ENCODE data around the gene RUNDC1.

The RUNDC1 gene

GRCh38 chr17:43013296-43013695, 32.9 kb downstream of the RUNDC1 start:
- H3K36me3 ChIP-seq = peaks cover 22 to 69% (median 47%) of the 10 kb centered on the region in 11 experiments; a peak in 21 of 22 replicates
- no peak for TF ChIP-seq Cebpa-rat (IDR thresholded peaks at IDR 0.05)
- H3K4me3 ChIP-seq = no peak overlapping the region
- H3K4me2 ChIP-seq = peak overlapping the region in 1 of 11 experiments; percentile 60; a peak in 2 of 22 replicates
- peaks cover 4 to 55% (median 31%) of the 10 kb centered on the region in 10 experiments for H3K4me1 ChIP-seq
- H3K9ac ChIP-seq = peak overlapping the region in 2 of 11 experiments; percentile 50 to 64; a peak in 2 of 22 replicates
- no peaks in the 10 kb centered on the region for H3K27me3 ChIP-seq
- peaks cover 0 to 81% (median 0%) of the 10 kb centered on the region in 11 experiments; a peak in 7 of 22 replicates for H4K20me1 ChIP-seq
- H3K9me3 ChIP-seq (replicated peaks in 1 of 11) = no peaks in the 10 kb centered on the region
- H3K27ac ChIP-seq = peak overlapping the region in 1 of 11 experiments; percentile 69; a peak in 2 of 22 replicates

- 0 out of 22 replicates have a peak, but pooled peaks of 1 of the 11 experiments have one; percentile 18 for TF ChIP-seq Cebpa-rat (IDR thresholded peaks at IDR 0.05)
- Histone ChIP-seq H3K36me3 (peaks cover 22 to 77% (median 50%) of the 10 kb centered on the region in 11 experiments; a peak in 21 of 22 replicates), H3K27ac (peak overlapping the region in 7 of 11 experiments; percentile 0 to 70 (median 50); a peak in 11 of 22 replicates), H3K4me3 (no peak overlapping the region), H3K9me3 (replicated peaks in 1 of 11) (no peaks in the 10 kb centered on the region), H3K27me3 (no peaks in the 10 kb centered on the region), H3K4me1 (peaks cover 13 to 63% (median 40%) of the 10 kb centered on the region in 10 experiments), H4K20me1 (peaks cover 0 to 89% (median 0%) of the 10 kb centered on the region in 11 experiments; a peak in 8 of 22 replicates), H3K9ac (peak overlapping the region in 8 of 11 experiments; percentile 1 to 64 (median 35); a peak in 9 of 22 replicates), H3K4me2 (peak overlapping the region in 7 of 11 experiments; percentile 11 to 80 (median 63); a peak in 13 of 22 replicates)
Observed at GRCh38 chr17:43014020-43014648, 33.8 kb downstream of the RUNDC1 start.

DNA sequence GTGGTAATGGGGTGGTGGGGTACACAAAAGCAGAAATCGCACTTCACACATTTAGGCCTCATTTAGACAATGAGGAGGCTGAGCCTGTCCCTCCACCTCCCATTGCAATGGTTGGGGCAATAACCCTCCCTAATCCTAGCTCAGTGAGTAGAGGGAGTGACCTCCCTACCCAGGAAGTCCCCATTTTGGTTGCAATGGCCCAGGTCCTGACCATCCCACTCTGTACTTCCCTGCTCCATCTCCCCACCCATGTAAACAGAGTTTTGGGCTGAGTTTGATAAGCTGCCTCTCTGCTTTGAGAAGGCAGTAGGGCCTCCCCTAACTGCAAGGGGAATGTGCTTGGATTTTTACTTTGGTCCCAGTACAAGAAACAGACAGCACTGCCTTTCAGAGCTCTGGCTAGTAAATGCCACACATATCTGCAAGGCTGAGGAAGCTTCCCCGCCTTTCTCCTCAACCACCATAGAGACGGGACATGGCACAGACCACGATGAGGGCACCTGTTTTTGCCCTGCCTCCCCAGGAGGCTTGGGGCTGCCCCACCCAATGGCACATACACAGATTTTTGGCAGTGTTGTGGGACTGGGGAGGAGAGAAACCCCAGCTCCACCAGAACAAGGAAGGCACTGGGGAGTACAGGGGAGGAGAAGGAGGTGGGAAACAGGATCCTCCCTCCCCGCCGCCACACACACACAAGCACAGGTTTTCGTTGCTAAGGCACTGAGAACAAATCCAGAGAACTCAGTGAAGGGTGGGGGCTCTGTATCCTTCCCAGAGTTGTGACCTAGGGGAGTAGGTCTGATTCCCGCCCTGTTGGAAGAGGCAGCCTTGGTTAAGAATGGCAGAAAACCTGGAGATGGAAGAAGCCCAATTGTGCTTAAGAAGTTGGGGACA, 34.5 kb downstream of the RUNDC1 start:
- peaks cover 22 to 84% (median 50%) of the 10 kb centered on the region in 11 experiments; a peak in 21 of 22 replicates for H3K36me3 ChIP-seq
- peak overlapping the region in 7 of 11 experiments; percentile 0 to 70 (median 50); a peak in 12 of 22 replicates for H3K27ac ChIP-seq
- no peak overlapping the region for H3K4me3 ChIP-seq
- H3K9me3 ChIP-seq (replicated peaks in 1 of 11) = no peaks in the 10 kb centered on the region
- H4K20me1 ChIP-seq = peaks cover 0 to 97% (median 4%) of the 10 kb centered on the region in 11 experiments; a peak in 8 of 22 replicates
- peak overlapping the region in 7 of 11 experiments; percentile 11 to 80 (median 63); a peak in 12 of 22 replicates for H3K4me2 ChIP-seq
- no peak for TF ChIP-seq Cebpa-rat (IDR thresholded peaks at IDR 0.05)
- H3K4me1 ChIP-seq = peaks cover 20 to 71% (median 47%) of the 10 kb centered on the region in 10 experiments
- H3K27me3 ChIP-seq = no peaks in the 10 kb centered on the region
- H3K9ac ChIP-seq = peak overlapping the region in 9 of 11 experiments; percentile 1 to 64 (median 29); a peak in 10 of 22 replicates

- Histone ChIP-seq H4K20me1 (peaks cover 0 to 100% (median 4%) of the 10 kb centered on the region in 11 experiments; a peak in 8 of 22 replicates), H3K4me1 (peaks cover 27 to 74% (median 54%) of the 10 kb centered on the region in 10 experiments), H3K36me3 (peaks cover 22 to 90% (median 50%) of the 10 kb centered on the region in 11 experiments; a peak in 21 of 22 replicates), H3K9me3 (replicated peaks in 1 of 11) (no peaks in the 10 kb centered on the region), H3K9ac (peak overlapping the region in 3 of 11 experiments; percentile 9 to 64 (median 23); a peak in 2 of 22 replicates), H3K4me2 (peak overlapping the region in 5 of 11 experiments; percentile 60 to 80 (median 74); a peak in 8 of 22 replicates), H3K4me3 (no peak overlapping the region), H3K27ac (peak overlapping the region in 3 of 11 experiments; percentile 24 to 70 (median 69); a peak in 3 of 22 replicates), H3K27me3 (no peaks in the 10 kb centered on the region)
- no peak for TF ChIP-seq Cebpa-rat (IDR thresholded peaks at IDR 0.05)
Observed at GRCh38 chr17:43015579-43015978, 35.2 kb downstream of the RUNDC1 start.

DNA sequence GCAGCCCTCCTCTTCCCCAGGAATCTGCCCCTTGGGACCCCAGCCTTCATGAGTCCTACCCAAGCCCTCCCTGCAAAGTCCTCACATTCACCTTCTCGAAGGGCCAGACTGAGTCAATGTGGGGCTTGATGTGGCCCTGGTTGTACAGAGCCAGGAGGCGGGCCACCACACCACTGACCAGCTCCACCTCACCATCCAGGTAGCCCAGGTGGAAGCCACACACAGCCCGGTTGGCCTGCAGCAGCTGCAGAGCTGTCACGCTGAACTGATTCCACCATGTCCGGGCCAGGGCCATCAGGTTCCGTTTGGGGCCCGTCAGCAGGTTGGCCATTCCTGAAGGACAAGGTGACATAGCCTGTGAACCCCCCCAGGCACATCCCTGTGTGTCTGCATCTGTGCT, 35.9 kb downstream of the RUNDC1 start:
- Histone ChIP-seq H3K36me3 (peaks cover 22 to 90% (median 50%) of the 10 kb centered on the region in 11 experiments; a peak in 21 of 22 replicates), H3K4me1 (peaks cover 33 to 74% (median 61%) of the 10 kb centered on the region in 10 experiments), H3K4me2 (peak overlapping the region in 4 of 11 experiments; percentile 16 to 80 (median 68); a peak in 7 of 22 replicates), H3K27ac (peak overlapping the region in 1 of 11 experiments; percentile 6; a peak in 2 of 22 replicates), H3K9me3 (replicated peaks in 1 of 11) (no peaks in the 10 kb centered on the region), H3K9ac (peak overlapping the region in 2 of 11 experiments; percentile 23 to 64; a peak in 1 of 22 replicates), H3K4me3 (no peak overlapping the region), H4K20me1 (peaks cover 0 to 93% (median 4%) of the 10 kb centered on the region in 11 experiments; a peak in 8 of 22 replicates), H3K27me3 (no peaks in the 10 kb centered on the region)
- TF ChIP-seq Cebpa-rat (IDR thresholded peaks at IDR 0.05) = no peak

GRCh38 chr17:43018008-43018853, 37.9 kb downstream of the RUNDC1 start:
- peak overlapping the region in 1 of 10 experiments; percentile 93; a peak in 2 of 20 replicates for H3K4me3 ChIP-seq
- peak overlapping the region; percentile 92 to 100 (median 99) for H3K4me2 ChIP-seq
- H4K20me1 ChIP-seq = peaks cover 0 to 73% (median 4%) of the 10 kb centered on the region in 11 experiments; a peak in 8 of 22 replicates
- peaks cover 17 to 72% (median 42%) of the 10 kb centered on the region in 11 experiments; a peak in 21 of 22 replicates for H3K36me3 ChIP-seq
- H3K9ac ChIP-seq = peak overlapping the region in 8 of 11 experiments; percentile 12 to 91 (median 72); a peak in 5 of 22 replicates
- peak overlapping the region in 9 of 11 experiments; percentile 4 to 82 (median 66); a peak in 15 of 22 replicates for H3K27ac ChIP-seq
- peaks cover 42 to 77% (median 68%) of the 10 kb centered on the region in 10 experiments for H3K4me1 ChIP-seq
- no peak for TF ChIP-seq Cebpa-rat (IDR thresholded peaks at IDR 0.05)
- no peaks in the 10 kb centered on the region for H3K27me3 ChIP-seq
- H3K9me3 ChIP-seq (replicated peaks in 1 of 11) = no peaks in the 10 kb centered on the region

DNA sequence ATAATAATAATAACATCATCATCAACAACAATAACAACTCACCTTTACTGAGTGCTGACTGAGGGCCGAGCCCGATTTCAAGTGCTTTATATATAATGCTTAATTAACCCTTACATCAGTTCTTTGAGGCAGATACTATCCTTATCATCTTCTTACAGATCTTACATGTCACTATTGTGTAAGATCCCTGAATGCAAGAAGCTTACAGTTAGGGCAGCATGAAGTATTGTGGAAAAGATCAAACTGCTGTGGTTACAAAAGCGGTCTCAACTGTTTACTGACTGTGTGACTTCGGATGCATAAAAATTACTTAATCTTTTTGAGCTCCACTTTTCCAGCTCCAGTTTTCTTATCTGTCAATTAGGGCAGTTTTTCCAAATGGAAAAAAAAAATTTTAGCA, 38.6 kb downstream of the RUNDC1 start:
- H3K9ac ChIP-seq = peak overlapping the region in 10 of 11 experiments; percentile 37 to 91 (median 83); a peak in 16 of 22 replicates
- TF ChIP-seq Cebpa-rat (IDR thresholded peaks at IDR 0.05) = peak in 3 of 11 experiments; percentile 28 to 44 (median 38); a peak in 2 of 22 replicates
- H3K4me3 ChIP-seq = peak overlapping the region in 3 of 10 experiments; percentile 85 to 100 (median 93); a peak in 4 of 20 replicates
- peaks cover 12 to 65% (median 35%) of the 10 kb centered on the region in 11 experiments; a peak in 20 of 22 replicates for H3K36me3 ChIP-seq
- H3K9me3 ChIP-seq (replicated peaks in 1 of 11) = no peaks in the 10 kb centered on the region
- no peaks in the 10 kb centered on the region for H3K27me3 ChIP-seq
- H3K4me1 ChIP-seq = peaks cover 42 to 77% (median 69%) of the 10 kb centered on the region in 10 experiments
- H4K20me1 ChIP-seq = peaks cover 0 to 66% (median 4%) of the 10 kb centered on the region in 11 experiments; a peak in 8 of 22 replicates
- peak overlapping the region; percentile 92 to 100 (median 99) for H3K4me2 ChIP-seq
- H3K27ac ChIP-seq = peak overlapping the region in 9 of 11 experiments; percentile 4 to 82 (median 66); a peak in 16 of 22 replicates

All from BLaER1 treated with 17β-estradiol and CSF1 and Interleukin-3, amounts not matched to agents 10 nM and 100 nM (cell line).